Psoas muscle (tissue), 8 donors: ENCODE measurements around the gene CAMTA1. TPM values are rescaled to one million over a fixed set of nuclear protein-coding genes. Genes with fewer than 3 reads are reported as not detected.

Experiments
- ATAC-seq, 4 donors: fragments of 200-7000 bp; cut with Tn5 transposase; one replicate each; pipeline ENCODE4 v1.9.1; 2020; ENCODE audit warnings: moderate library complexity in 3 of 4, mild to moderate bottlenecking in 2 of 4
- DNase-seq, 2 donors: peaks; one replicate each; pipeline ENCODE4 v3.0.0-alpha.2; 2020
- H3K27ac ChIP-seq: fragments of 200-600 bp; one replicate; pipeline ENCODE4 v1.8.0; 2022
- H3K27me3 ChIP-seq, 3 donors: fragments of 200-600 bp in 1 of 3; one replicate each; pipeline versions ENCODE4 v1.6.1 to v1.8.0; 2013 to 2022; ENCODE audit warnings: low read length in 2 of 3, mild to moderate bottlenecking in 2 of 3, moderate library complexity in 1 of 3; ENCODE audit not compliant: insufficient read depth in 3 of 3
- H3K36me3 ChIP-seq, 2 donors: fragments of 200-600 bp in 1 of 2; one replicate each; pipeline versions ENCODE4 v1.6.1 to v1.8.0; 2013 to 2022; ENCODE audit warnings: low read depth in 1 of 2, mild to moderate bottlenecking in 1 of 2, moderate library complexity in 1 of 2; ENCODE audit not compliant: insufficient read depth in 1 of 2
- H3K4me1 ChIP-seq: fragments of 200-600 bp; one replicate; pipeline ENCODE4 v1.8.0; 2022
- H3K4me3 ChIP-seq: fragments of 200-600 bp; one replicate; pipeline ENCODE4 v1.8.0; 2022; ENCODE audit warnings: mild to moderate bottlenecking
- H3K9me3 ChIP-seq: fragments of 200-600 bp; one replicate; pipeline ENCODE4 v1.8.0; 2022
- CTCF ChIP-seq: fragments of 200-600 bp; IDR thresholded peaks from one replicate; pipeline ENCODE4 v1.8.0; 2022; ENCODE audit warnings: antibody characterized with exemption
- WGBS, 3 donors: extraction: QIAGEN DNeasy Blood & Tissue Kit; methylation state at CpG; one replicate each; pipeline versions ENCODE4 v1.1.6 to v1.1.7; 2013; 5-methylcytosine and 5-hydroxymethylcytosine counted together
- intact Hi-C, 2 donors: fragments of 100-400 bp; cut with DNase I; formaldehyde crosslinking; loops; one replicate each; pipeline versions ENCODE4 v1.11.0 to v1.14.2; 2022
- polyA plus RNA-seq, 3 donors: library from polyadenylated mRNA; stranded (reverse); fragments of 200-250 nt; gene quantifications; one replicate each; pipeline ENCODE4 v1.2.3, GENCODE V29; 2013
- total RNA-seq, 4 donors: library from RNA; stranded (reverse); fragmentation: NEBNext Ultra II Directional in 2 of 4; extraction: Animal tissue kit (Norgen Biotek cat#: 25700) in 2 of 4; gene quantifications; one replicate each; pipeline versions ENCODE4 v1.2.1 to v1.2.4, GENCODE V29; 2021 to 2023
- donor health status: healthy with polysubstance abuse.
- donor health status: DM: no; HTN: no; CAD: no; lungs with moderate emphysema.
- donor health status: Bipolar disorder and iron deficiency.
- donor health status: healthy.
- donor health status: DM: yes; HTN: yes; CAD: no.
- donor health status: DM: no; HTN: no; CAD: no.
- donor health status: DM: no; HTN: no; CAD: no.
- donor health status: DM: yes; HTN: yes; CAD: no.

CAMTA1 gene
- total and polyA plus RNA-seq, 7 donors, result 64.6 to 206 (median 76.5) TPM

DNA sequence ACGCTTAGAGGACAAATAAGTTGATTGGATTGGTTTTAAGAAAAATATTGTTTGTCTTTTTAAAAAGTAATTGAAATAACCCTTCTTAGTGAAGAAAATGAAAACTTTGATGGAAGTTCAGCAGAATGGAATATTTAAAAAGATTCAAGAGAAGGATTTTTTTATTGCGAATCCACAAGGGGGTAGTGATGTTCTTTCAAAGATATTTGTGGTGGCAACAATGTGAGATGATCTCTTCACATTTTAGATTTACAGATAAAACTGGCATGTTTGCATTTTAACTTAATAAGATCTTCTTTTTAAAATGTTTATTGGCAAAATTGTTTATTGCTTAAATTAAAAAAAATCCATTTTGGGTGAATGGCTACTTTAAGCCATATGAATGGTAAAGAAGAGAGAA, 8.9 kb downstream of the CAMTA1 start:
- no peaks in the 10 kb centered on the region for H3K27me3 ChIP-seq
- H3K36me3 ChIP-seq, result no peaks in the 10 kb centered on the region
- H3K9me3 ChIP-seq, result no peaks in the 10 kb centered on the region
- DNase-seq (no peak), ATAC-seq (peak in 1 of 4 donors; percentile 69)
- intact Hi-C loops, result loop anchor here (2.0 to 5.0 kb wide), 6 partner anchors 99 to 853 kb away; no protein-coding TSS in a partner anchor
- H3K27ac ChIP-seq, result no peak overlapping the region
- H3K4me1 ChIP-seq, result peaks cover 27% of the 10 kb centered on the region
- WGBS, 3 donors, result 79 to 82% (median 82%) methylated on average over 2 of the region's 2 CpGs
- peak; percentile 53 for TF ChIP-seq CTCF
- H3K4me3 ChIP-seq, result no peak overlapping the region

DNA sequence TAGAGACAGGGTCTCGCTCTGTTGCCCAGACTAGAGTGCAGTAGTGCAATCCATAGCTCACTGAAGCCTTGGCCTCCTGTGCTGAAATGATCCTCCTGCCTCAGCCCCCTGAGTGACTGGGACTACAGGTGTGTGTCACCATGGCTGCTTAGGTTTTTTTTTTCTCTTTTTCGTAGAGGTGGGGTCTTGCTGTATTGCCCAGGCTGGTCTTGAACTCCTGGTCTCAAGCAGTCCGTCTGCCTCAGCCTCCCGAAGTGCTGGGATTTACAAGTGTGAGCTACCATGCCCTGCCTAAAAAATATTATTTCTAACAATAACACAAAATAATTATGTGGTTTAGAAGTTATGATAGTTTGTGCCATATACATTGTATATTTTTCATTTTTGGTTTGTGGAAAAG, 9.9 kb downstream of the CAMTA1 start:
- Histone ChIP-seq H3K27ac (no peak overlapping the region), H3K4me1 (peaks cover 35% of the 10 kb centered on the region)
- intact Hi-C loops, result loop anchor here in 1 of 2 donors (2.0 kb wide), 2 partner anchors 98 to 276 kb away; no protein-coding TSS in a partner anchor

DNA sequence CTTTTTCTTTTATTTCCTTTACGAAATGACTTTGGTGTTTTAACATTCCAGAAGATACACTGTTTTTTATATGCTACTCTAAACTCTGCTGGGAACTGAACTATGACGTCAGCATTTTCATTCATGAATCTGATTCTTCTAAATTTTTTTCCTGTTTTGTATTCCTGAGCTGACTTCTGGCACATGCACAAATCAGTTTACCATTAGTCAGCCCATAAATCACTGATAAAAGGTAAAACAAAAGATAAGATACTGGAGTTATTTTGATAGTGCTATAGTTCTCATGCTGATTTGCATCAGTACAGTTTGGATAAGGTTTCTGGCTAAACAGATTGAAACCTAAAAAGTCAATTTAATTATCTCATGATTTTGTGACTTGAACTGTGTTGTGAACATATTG, 10.4 kb downstream of the CAMTA1 start:
- no peaks in the 10 kb centered on the region for H3K36me3 ChIP-seq
- intact Hi-C loops, result loop anchor here in 1 of 2 donors (2.0 kb wide), 2 partner anchors 97 to 275 kb away; no protein-coding TSS in a partner anchor
- no peak for TF ChIP-seq CTCF
- WGBS, 3 donors, result 42 to 53% (median 49%) methylated on average over 2 of the region's 2 CpGs
- H3K4me3 ChIP-seq, result no peak overlapping the region
- H3K27ac ChIP-seq, result no peak overlapping the region
- no peaks in the 10 kb centered on the region for H3K9me3 ChIP-seq
- ATAC-seq, result no peak
- no peaks in the 10 kb centered on the region for H3K27me3 ChIP-seq
- peaks cover 37% of the 10 kb centered on the region for H3K4me1 ChIP-seq
- DNase-seq, result no peak

More for the DNA sequence above, 9.9 kb downstream of the CAMTA1 start:
- no peak for DNase-seq
- no peaks in the 10 kb centered on the region for H3K9me3 ChIP-seq
- H3K4me3 ChIP-seq, result no peak overlapping the region
- no peak for TF ChIP-seq CTCF
- ATAC-seq, result no peak
- no peaks in the 10 kb centered on the region for H3K27me3 ChIP-seq
- WGBS, 3 donors, result 87 to 97% (median 93%) methylated on average over 4 of the region's 4 CpGs
- H3K36me3 ChIP-seq, result no peaks in the 10 kb centered on the region

DNA sequence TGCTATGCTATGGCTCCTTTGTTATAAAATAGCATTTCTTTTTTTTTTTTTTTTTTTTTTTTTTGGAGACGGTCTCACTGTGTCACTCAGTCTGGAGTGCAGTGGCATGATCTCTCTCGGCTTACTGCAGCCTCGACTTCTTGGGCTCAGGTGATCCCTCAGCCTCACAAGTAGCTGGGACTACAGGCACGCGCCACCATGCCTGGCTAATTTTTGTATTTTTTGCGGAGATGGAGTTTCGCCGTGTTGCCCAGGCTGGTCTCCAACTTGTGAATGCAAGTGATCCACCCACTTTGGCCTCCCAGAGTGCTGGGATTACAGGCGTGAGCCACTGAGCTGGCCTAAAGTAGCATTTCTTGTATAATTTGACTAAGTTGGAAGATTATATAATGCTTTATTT, 10.8 kb downstream of the CAMTA1 start:
- Histone ChIP-seq H3K36me3 (no peaks in the 10 kb centered on the region), H3K4me1 (peaks cover 42% of the 10 kb centered on the region), H3K27me3 (no peaks in the 10 kb centered on the region), H3K9me3 (no peaks in the 10 kb centered on the region), H3K4me3 (no peak overlapping the region), H3K27ac (no peak overlapping the region)
- ATAC-seq (peak in 1 of 4 donors; percentile 51), DNase-seq (no peak)
- intact Hi-C loops, result no loop called here
- no peak for TF ChIP-seq CTCF
- WGBS, 3 donors, result 50 to 80% (median 52%) methylated on average over 9 of the region's 9 CpGs

GRCh38 chr1:6799499-6799898, 14.2 kb downstream of the CAMTA1 start:
- Histone ChIP-seq H3K4me3 (no peak overlapping the region), H3K9me3 (no peaks in the 10 kb centered on the region), H3K4me1 (peaks cover 41% of the 10 kb centered on the region), H3K27ac (no peak overlapping the region), H3K36me3 (no peaks in the 10 kb centered on the region), H3K27me3 (no peaks in the 10 kb centered on the region)
- no peak for TF ChIP-seq CTCF
- ATAC-seq (no peak), DNase-seq (no peak)
- intact Hi-C loops, result no loop called here
- 84 to 92% (median 86%) methylated on average over 4 of the region's 4 CpGs for WGBS, 3 donors
